ENCODE results near the gene ATXN10.

The ATXN10 gene

GRCh38 chr22:45670981-45671782 lies 452 bp upstream of the ATXN10 start:
- DNase-seq (ENCODE audit: low read depth in 1 of 2, low spot score in 1 of 2) = no peak
- TF ChIP-seq POLR2AphosphoS5 (IDR thresholded peaks at IDR 0.05; ENCODE audit: low read depth) = no peak
- no peak for TF ChIP-seq CTCF (IDR thresholded peaks at IDR 0.05; ENCODE audit: insufficient read depth, low read length)
- TF ChIP-seq GABPA (IDR thresholded peaks at IDR 0.05; ENCODE audit: low read depth) = no peak
- TF ChIP-seq SPI1 (IDR thresholded peaks at IDR 0.05; ENCODE audit: borderline replicate concordance, low read depth) = no peak
- no peak for TF ChIP-seq REST (IDR thresholded peaks at IDR 0.05; ENCODE audit: insufficient replicate concordance, low read depth)
- peak overlapping the region; percentile 77 for H3K4me3 ChIP-seq (replicated peaks; ENCODE audit: insufficient read depth, low read length)
- peak overlapping the region; percentile 84 for H3K27ac ChIP-seq (replicated peaks)
- H3K27me3 ChIP-seq (ENCODE audit: insufficient read depth, poor library complexity, severe bottlenecking) = no peaks in the 10 kb centered on the region

GRCh38 chr22:45672564-45673481 lies 1.2 kb downstream of the ATXN10 start:
- H3K27ac ChIP-seq (replicated peaks) = peak overlapping the region; percentile 84
- no peaks in the 10 kb centered on the region for H3K27me3 ChIP-seq (ENCODE audit: insufficient read depth, poor library complexity, severe bottlenecking)
- no peak for DNase-seq (ENCODE audit: low read depth in 1 of 2, low spot score in 1 of 2)
- H3K4me3 ChIP-seq (replicated peaks; ENCODE audit: insufficient read depth, low read length) = peak overlapping the region; percentile 77
- TF ChIP-seq POLR2AphosphoS5 (IDR thresholded peaks at IDR 0.05; ENCODE audit: low read depth) (no peak), CTCF (IDR thresholded peaks at IDR 0.05; ENCODE audit: insufficient read depth, low read length) (no peak), REST (IDR thresholded peaks at IDR 0.05; ENCODE audit: insufficient replicate concordance, low read depth) (no peak), GABPA (IDR thresholded peaks at IDR 0.05; ENCODE audit: low read depth) (no peak), SPI1 (IDR thresholded peaks at IDR 0.05; ENCODE audit: borderline replicate concordance, low read depth) (peak; percentile 36; the same call in 1 of the 2 replicates)

- no peak for TF ChIP-seq CTCF (IDR thresholded peaks at IDR 0.05; ENCODE audit: insufficient read depth, low read length)
- TF ChIP-seq POLR2AphosphoS5 (IDR thresholded peaks at IDR 0.05; ENCODE audit: low read depth) = no peak
- TF ChIP-seq REST (IDR thresholded peaks at IDR 0.05; ENCODE audit: insufficient replicate concordance, low read depth) = no peak
- no peak for TF ChIP-seq GABPA (IDR thresholded peaks at IDR 0.05; ENCODE audit: low read depth)
- TF ChIP-seq SPI1 (IDR thresholded peaks at IDR 0.05; ENCODE audit: borderline replicate concordance, low read depth) = peak; percentile 92
- peak; percentile 63 to 70 for DNase-seq (ENCODE audit: low read depth in 1 of 2, low spot score in 1 of 2)
- H3K4me3 ChIP-seq (replicated peaks; ENCODE audit: insufficient read depth, low read length) = peak overlapping the region; percentile 77
These were observed 2.0 kb downstream of the ATXN10 start for GRCh38 chr22:45673482-45674175.

More at GRCh38 chr22:45673482-45674175, 2.0 kb downstream of the ATXN10 start:
- peak overlapping the region; percentile 84 for H3K27ac ChIP-seq (replicated peaks)
- no peaks in the 10 kb centered on the region for H3K27me3 ChIP-seq (ENCODE audit: insufficient read depth, poor library complexity, severe bottlenecking)

Measured in HL-60 (cell line).